Endothelial cell (in vitro differentiated cells): ENCODE results near the gene TMEM183A. TPM values are rescaled to one million over a fixed set of nuclear protein-coding genes. Genes with fewer than 3 reads are reported as not detected.
"Not testable (repeated sequence)": the region's sequence is repeated elsewhere in the genome, so short reads cannot be mapped to it uniquely, and the experiment has no call there.

Source experiments
- DNase-seq: peaks from one replicate; pipeline ENCODE4 v3.0.0; 2021; ENCODE audit warnings: low spot score
- H3K27ac Mint-ChIP-seq: one replicate; pipeline ENCODE4 v1.8.0; 2021; ENCODE audit warnings: mixed read lengths, inconsistent platforms; ENCODE audit not compliant: unreplicated experiment
- H3K27me3 Mint-ChIP-seq: one replicate; pipeline ENCODE4 v1.8.0; 2021; ENCODE audit warnings: mild to moderate bottlenecking, moderate library complexity, mixed read lengths, inconsistent platforms; ENCODE audit not compliant: unreplicated experiment
- H3K36me3 Mint-ChIP-seq: one replicate; pipeline ENCODE4 v1.8.0; 2021; ENCODE audit warnings: mild to moderate bottlenecking, low read depth, mixed read lengths, inconsistent platforms; ENCODE audit not compliant: unreplicated experiment
- H3K4me1 Mint-ChIP-seq: one replicate; pipeline ENCODE4 v1.8.0; 2021; ENCODE audit warnings: mild to moderate bottlenecking, mixed read lengths, inconsistent platforms; ENCODE audit not compliant: unreplicated experiment
- H3K4me3 Mint-ChIP-seq: one replicate; pipeline ENCODE4 v1.8.0; 2021; ENCODE audit warnings: mild to moderate bottlenecking, mixed read lengths, inconsistent platforms; ENCODE audit not compliant: unreplicated experiment
- H3K9me3 Mint-ChIP-seq: one replicate; pipeline ENCODE4 v1.8.0; 2021; ENCODE audit warnings: mixed read lengths, inconsistent platforms; ENCODE audit not compliant: unreplicated experiment
- total RNA-seq: library from RNA; stranded (reverse); fragmentation: NEBNext Ultra II Directional; extraction: Animal tissue kit (Norgen Biotek cat#: 25700); gene quantifications from one replicate; pipeline ENCODE4 v1.2.1, GENCODE V29; 2021; ENCODE audit not compliant: unreplicated experiment
- TF ChIP-seq, protein P1 (sequence below): fragments of 200-600 bp; sonication (generic); IDR thresholded peaks from one replicate; pipeline ENCODE4 v1.5.0; 2021; ENCODE audit warnings: antibody characterized with exemption; ENCODE audit not compliant: unreplicated experiment

TMEM183A gene
- total RNA-seq, 1 donor from 2014 or later: 65.5 TPM

DNA sequence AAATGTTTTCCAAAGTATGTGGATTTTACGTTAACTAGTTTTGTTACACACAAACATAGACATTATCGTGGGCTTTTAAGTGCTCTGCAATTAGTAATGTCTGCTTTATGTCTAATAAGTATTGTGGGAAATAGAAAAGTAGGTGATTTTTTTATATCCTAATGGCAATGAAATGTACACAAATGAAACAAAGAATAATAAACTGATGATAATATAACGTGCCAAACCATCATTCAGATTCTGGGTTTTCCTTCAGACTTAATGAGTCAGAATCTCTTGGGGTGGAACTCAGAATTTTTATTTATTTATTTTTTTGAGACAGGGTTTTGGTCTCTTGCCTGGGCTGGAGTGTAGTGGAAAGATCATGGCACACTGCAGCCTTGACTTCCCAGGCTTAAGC, 2.0 kb downstream of the TMEM183A start:
- Mint-ChIP-seq H3K4me3 (no peak overlapping the region), H3K9me3 (no peaks in the 10 kb centered on the region), H3K27ac (no peak overlapping the region), H3K4me1 (peaks cover 22% of the 10 kb centered on the region), H3K36me3 (peaks cover 28% of the 10 kb centered on the region), H3K27me3 (peaks cover 8% of the 10 kb centered on the region)
- DNase-seq: no peak
- TF ChIP-seq, protein P1, sequence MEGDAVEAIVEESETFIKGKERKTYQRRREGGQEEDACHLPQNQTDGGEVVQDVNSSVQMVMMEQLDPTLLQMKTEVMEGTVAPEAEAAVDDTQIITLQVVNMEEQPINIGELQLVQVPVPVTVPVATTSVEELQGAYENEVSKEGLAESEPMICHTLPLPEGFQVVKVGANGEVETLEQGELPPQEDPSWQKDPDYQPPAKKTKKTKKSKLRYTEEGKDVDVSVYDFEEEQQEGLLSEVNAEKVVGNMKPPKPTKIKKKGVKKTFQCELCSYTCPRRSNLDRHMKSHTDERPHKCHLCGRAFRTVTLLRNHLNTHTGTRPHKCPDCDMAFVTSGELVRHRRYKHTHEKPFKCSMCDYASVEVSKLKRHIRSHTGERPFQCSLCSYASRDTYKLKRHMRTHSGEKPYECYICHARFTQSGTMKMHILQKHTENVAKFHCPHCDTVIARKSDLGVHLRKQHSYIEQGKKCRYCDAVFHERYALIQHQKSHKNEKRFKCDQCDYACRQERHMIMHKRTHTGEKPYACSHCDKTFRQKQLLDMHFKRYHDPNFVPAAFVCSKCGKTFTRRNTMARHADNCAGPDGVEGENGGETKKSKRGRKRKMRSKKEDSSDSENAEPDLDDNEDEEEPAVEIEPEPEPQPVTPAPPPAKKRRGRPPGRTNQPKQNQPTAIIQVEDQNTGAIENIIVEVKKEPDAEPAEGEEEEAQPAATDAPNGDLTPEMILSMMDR: no peak

DNA sequence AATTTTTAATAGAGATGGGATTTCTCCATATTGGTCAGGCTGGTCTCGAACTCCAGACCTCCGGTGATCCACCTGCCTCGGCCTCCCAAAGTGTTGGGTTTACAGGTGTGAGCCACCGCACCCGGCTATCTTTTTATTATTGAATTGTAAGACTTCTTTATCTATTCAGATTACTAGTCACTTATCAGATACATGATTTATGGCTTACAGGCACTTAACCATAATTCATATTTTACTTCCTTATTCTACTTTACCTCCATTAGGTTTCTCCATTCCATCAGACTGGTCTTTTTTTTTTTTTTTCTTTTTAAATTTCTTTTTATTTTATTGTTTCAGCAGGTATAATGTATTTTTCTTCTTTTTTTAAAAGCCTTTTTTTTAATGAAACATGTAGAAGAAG, 4.4 kb downstream of the TMEM183A start:
- no peak for DNase-seq
- Mint-ChIP-seq H3K4me3 (no peak overlapping the region), H3K9me3 (no peaks in the 10 kb centered on the region), H3K27ac (no peak overlapping the region), H3K36me3 (peaks cover 40% of the 10 kb centered on the region), H3K4me1 (peaks cover 12% of the 10 kb centered on the region), H3K27me3 (peaks cover 3% of the 10 kb centered on the region)
- TF ChIP-seq, protein P1: no peak

DNA sequence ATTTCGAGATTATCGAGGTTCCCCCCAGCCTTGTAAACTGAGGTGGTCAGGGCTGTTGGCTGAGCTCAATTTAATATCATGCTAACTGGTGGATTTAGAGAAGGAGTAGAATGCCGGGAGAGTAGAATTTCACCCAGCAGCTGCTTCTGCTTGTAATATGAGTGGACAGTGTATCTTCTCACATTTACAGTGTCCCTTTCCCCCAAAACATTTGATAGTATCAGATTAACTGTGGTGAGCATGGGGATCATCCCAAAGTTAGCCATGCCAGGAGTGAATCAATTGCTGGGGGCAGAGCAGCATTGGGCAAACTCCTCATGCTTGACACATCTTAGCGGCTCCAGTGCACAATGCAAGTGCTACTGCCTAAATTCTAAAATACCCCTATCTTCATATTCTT, 9.9 kb downstream of the TMEM183A start:
- no peak overlapping the region for H3K27ac Mint-ChIP-seq
- no peak for DNase-seq
- no peaks in the 10 kb centered on the region for H3K9me3 Mint-ChIP-seq
- no peak overlapping the region for H3K4me3 Mint-ChIP-seq
- peaks cover 53% of the 10 kb centered on the region for H3K36me3 Mint-ChIP-seq
- H3K4me1 Mint-ChIP-seq: no peaks in the 10 kb centered on the region
- no peaks in the 10 kb centered on the region for H3K27me3 Mint-ChIP-seq
- TF ChIP-seq, protein P1: no peak

DNA sequence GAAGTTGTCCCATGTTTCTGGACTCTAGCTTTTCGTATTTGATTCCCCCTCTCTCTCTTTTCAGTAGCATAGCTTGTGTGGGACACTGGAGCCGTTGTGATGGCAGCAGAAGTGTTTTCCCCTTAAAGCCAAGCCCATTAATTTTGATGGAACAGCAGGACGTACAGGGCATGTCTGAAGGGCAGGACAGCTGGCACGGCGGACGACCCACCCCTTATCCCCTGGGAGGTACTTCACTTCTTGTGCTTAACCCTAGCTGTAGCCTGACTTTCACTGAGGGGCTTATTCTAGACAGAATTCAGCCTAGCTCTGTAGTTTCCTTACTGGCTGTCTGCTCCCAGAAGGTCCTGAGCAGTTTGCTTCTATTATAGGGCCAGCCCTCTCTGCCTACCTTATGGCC, 10.5 kb downstream of the TMEM183A start:
- H3K27ac Mint-ChIP-seq: no peak overlapping the region
- TF ChIP-seq, protein P1: no peak
- H3K36me3 Mint-ChIP-seq: peaks cover 47% of the 10 kb centered on the region
- peak overlapping the region; percentile 51 for H3K4me3 Mint-ChIP-seq
- H3K4me1 Mint-ChIP-seq: no peaks in the 10 kb centered on the region
- no peaks in the 10 kb centered on the region for H3K9me3 Mint-ChIP-seq
- DNase-seq: no peak
- H3K27me3 Mint-ChIP-seq: no peaks in the 10 kb centered on the region

DNA sequence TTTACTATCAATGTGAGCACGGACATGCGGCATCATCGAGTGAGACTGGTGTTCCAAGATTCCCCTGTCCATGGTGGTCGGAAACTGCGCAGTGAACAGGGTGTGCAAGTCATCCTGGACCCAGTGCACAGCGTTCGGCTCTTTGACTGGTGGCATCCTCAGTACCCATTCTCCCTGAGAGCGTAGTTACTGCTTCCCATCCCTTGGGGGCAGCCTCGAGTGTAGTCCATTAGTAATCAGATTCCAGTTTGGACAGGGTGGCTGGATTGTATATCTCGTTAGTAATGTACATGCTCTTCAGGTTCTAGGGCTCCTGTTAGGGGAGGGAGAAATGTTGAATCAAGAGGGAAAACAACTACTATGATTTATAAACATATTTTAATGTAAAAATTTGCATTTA, 15.7 kb downstream of the TMEM183A start:
- not testable (repeated sequence) for H3K4me1 Mint-ChIP-seq, H3K27ac Mint-ChIP-seq, H3K4me3 Mint-ChIP-seq, DNase-seq, H3K9me3 Mint-ChIP-seq, H3K27me3 Mint-ChIP-seq
- peaks cover 36% of the 10 kb centered on the region for H3K36me3 Mint-ChIP-seq

DNA sequence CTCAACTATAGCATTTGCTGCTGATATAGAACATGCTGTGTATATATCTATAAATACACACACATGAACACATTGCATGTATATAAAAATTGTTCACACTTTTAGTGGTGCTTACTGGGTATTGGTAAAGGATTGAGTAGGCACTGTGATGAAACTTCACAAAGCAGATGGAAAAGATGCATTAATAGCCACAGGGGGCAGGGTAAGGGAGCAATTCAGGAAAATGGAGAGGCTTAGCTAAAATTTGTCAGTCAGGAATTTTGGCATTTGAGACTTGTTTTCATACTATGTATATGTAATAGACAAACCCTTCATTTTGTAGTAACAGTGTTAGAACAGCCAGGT, 18.5 kb downstream of the TMEM183A start:
- Mint-ChIP-seq H3K9me3 (no peaks in the 10 kb centered on the region), H3K4me1 (peaks cover 8% of the 10 kb centered on the region), H3K27ac (peak overlapping the region; percentile 32), H3K27me3 (peaks cover 14% of the 10 kb centered on the region), H3K4me3 (peak overlapping the region; percentile 87), H3K36me3 (peaks cover 31% of the 10 kb centered on the region)
- DNase-seq: no peak
- TF ChIP-seq, protein P1: no peak
